IMR-90 (cell line): ENCODE measurements around the gene UBL3. TPM values are rescaled to one million over a fixed set of nuclear protein-coding genes. Genes with fewer than 3 reads are reported as not detected.

Source experiments
- ATAC-seq: fragments of 200-7000 bp; cut with Tn5 transposase; 2 replicates; pipeline ENCODE4 v1.9.1; 2020; ENCODE audit warnings: low read depth, mild to moderate bottlenecking, moderate library complexity
- BruUV-seq: library from RNA; stranded (reverse); fragments of 400-500 nt; replicated peaks from 2 replicates; lab custom pipeline; 2021; lab: Mats Ljungman, UMichigan
- CTCF ChIA-PET: fragments of 300-600 bp; formaldehyde crosslinking; extraction: SDS; loops from one replicate; lab custom pipeline; 2021; ENCODE audit warnings: antibody characterized with exemption; lab: Yijun Ruan, JAX
- POLR2A ChIA-PET: fragments of 300-600 bp; sonication (Branson Sonifier 250); formaldehyde crosslinking; loops from one replicate; lab custom pipeline; 2022; ENCODE audit warnings: antibody characterized with exemption; ENCODE audit not compliant: unreplicated experiment; lab: Charles Lee
- DNase-seq: peaks from one replicate; pipeline ENCODE4 v3.0.0; 2013
- H2AFZ ChIP-seq: replicated peaks from 2 replicates; pipeline ENCODE3; 2013; ENCODE audit warnings: low read length, mild to moderate bottlenecking; ENCODE audit not compliant: poor library complexity
- H2AK5ac ChIP-seq: 2 replicates; pipeline ENCODE4 v1.6.1; 2013; ENCODE audit warnings: low read depth, low read length, inconsistent platforms
- H2AK9ac ChIP-seq: replicated peaks from 2 replicates; pipeline ENCODE3; 2013; ENCODE audit warnings: mild to moderate bottlenecking, low read depth, low read length, moderate library complexity; ENCODE audit not compliant: poor library complexity
- H2BK120ac ChIP-seq: 2 replicates; pipeline ENCODE4 v1.6.1; 2013; ENCODE audit warnings: low read depth, low read length, inconsistent platforms
- H2BK15ac ChIP-seq: 3 replicates; pipeline ENCODE4 v1.6.1; 2013; ENCODE audit warnings: low read depth, low read length, inconsistent platforms
- H2BK20ac ChIP-seq: 2 replicates; pipeline ENCODE4 v1.6.1; 2013; ENCODE audit warnings: low read depth, mild to moderate bottlenecking, inconsistent platforms, low read length, moderate library complexity
- H2BK5ac ChIP-seq: 2 replicates; pipeline ENCODE4 v1.6.1; 2013; ENCODE audit warnings: mild to moderate bottlenecking, low read depth, low read length, inconsistent platforms; ENCODE audit not compliant: poor library complexity, severe bottlenecking
- H3K14ac ChIP-seq: replicated peaks from 2 replicates; pipeline ENCODE4 v1.6.1; 2013; ENCODE audit warnings: low read depth, low read length, inconsistent platforms
- H3K18ac ChIP-seq: 2 replicates; pipeline ENCODE4 v1.6.1; 2013; ENCODE audit warnings: low read depth, low read length, control low read depth
- H3K23ac ChIP-seq: 2 replicates; pipeline ENCODE4 v1.6.1; 2013; ENCODE audit warnings: low read depth, low read length, inconsistent platforms
- H3K27ac ChIP-seq: 2 replicates; pipeline ENCODE4 v1.5.1; 2013; ENCODE audit warnings: mild to moderate bottlenecking, control low read depth, low read length; ENCODE audit not compliant: insufficient read depth
- H3K27me3 ChIP-seq: 2 replicates; pipeline ENCODE4 v1.6.1; 2013; ENCODE audit warnings: low read length; ENCODE audit not compliant: control insufficient read depth, insufficient read depth
- H3K36me3 ChIP-seq: 2 replicates; pipeline ENCODE4 v1.6.1; 2013; ENCODE audit warnings: low read length, mixed read lengths; ENCODE audit not compliant: control insufficient read depth, insufficient read depth
- H3K4ac ChIP-seq: 2 replicates; pipeline ENCODE4 v1.6.1; 2013; ENCODE audit warnings: low read depth, low read length, inconsistent platforms
- H3K4me1 ChIP-seq: 2 replicates; pipeline ENCODE4 v1.6.1; 2013; ENCODE audit warnings: low read length, mixed read lengths; ENCODE audit not compliant: control insufficient read depth, insufficient read depth
- H3K4me2 ChIP-seq: 2 replicates; pipeline ENCODE4 v1.6.1; 2013; ENCODE audit warnings: low read depth, mild to moderate bottlenecking, control low read depth, low read length, moderate library complexity
- H3K4me3 ChIP-seq: 2 replicates; pipeline ENCODE4 v1.5.1; 2013; ENCODE audit warnings: low read depth, mild to moderate bottlenecking, control low read depth, low read length, moderate library complexity; ENCODE audit not compliant: insufficient read depth
- H3K56ac ChIP-seq: 2 replicates; pipeline ENCODE4 v1.6.1; 2013; ENCODE audit warnings: low read length, inconsistent platforms; ENCODE audit not compliant: insufficient read depth; ENCODE audit errors: extremely low read depth
- H3K79me1 ChIP-seq, 2 experiments: 2 replicates each; pipeline ENCODE4 v1.6.1; 2013; ENCODE audit warnings: low read length in 2 of 2, inconsistent platforms in 1 of 2, low read depth in 1 of 2
- H3K9ac ChIP-seq: 2 replicates; pipeline ENCODE4 v1.6.1; 2013; ENCODE audit warnings: low read depth, low read length, control low read depth
- H3K9me1 ChIP-seq: 2 replicates; pipeline ENCODE4 v1.6.1; 2013; ENCODE audit warnings: low read length, inconsistent platforms; ENCODE audit not compliant: insufficient read depth
- H3K9me3 ChIP-seq: 2 replicates; pipeline ENCODE4 v1.6.1; 2013; ENCODE audit warnings: low read length; ENCODE audit not compliant: control insufficient read depth, insufficient read depth
- H4K20me1 ChIP-seq: 2 replicates; pipeline ENCODE4 v1.6.1; 2013; ENCODE audit warnings: low read length, inconsistent platforms; ENCODE audit not compliant: insufficient read depth
- H4K5ac ChIP-seq: 2 replicates; pipeline ENCODE4 v1.6.1; 2013; ENCODE audit warnings: mild to moderate bottlenecking, low read depth, low read length, control low read depth
- H4K8ac ChIP-seq, 2 experiments: 2 replicates each; pipeline ENCODE4 v1.6.1; 2013; ENCODE audit warnings: low read depth in 2 of 2, low read length in 2 of 2, control low read depth in 1 of 2, inconsistent platforms in 1 of 2
- H4K91ac ChIP-seq: 2 replicates; pipeline ENCODE4 v1.6.1; 2013; ENCODE audit warnings: low read depth, low read length, inconsistent platforms; ENCODE audit not compliant: insufficient read depth
- CEBPB ChIP-seq: IDR thresholded peaks from 2 replicates; pipeline ENCODE4 v1.6.1; 2012; ENCODE audit warnings: low read depth, low read length, improper control_type of control experiment
- CHD1 ChIP-seq: IDR thresholded peaks from 2 replicates; pipeline ENCODE4 v1.6.1; 2012; ENCODE audit warnings: low read depth, low read length, improper control_type of control experiment
- CTCF ChIP-seq: conservative IDR thresholded peaks from 2 replicates; pipeline ENCODE4 v1.5.1; 2012; ENCODE audit warnings: mild to moderate bottlenecking, low read depth, low read length, improper control_type of control experiment
- ELK1 ChIP-seq: fragments of 150-350 bp; IDR thresholded peaks from 2 replicates; pipeline ENCODE4 v1.6.1; 2016; ENCODE audit warnings: low read depth, mild to moderate bottlenecking, low read length, moderate library complexity, borderline replicate concordance
- FOS ChIP-seq: fragments of 150-350 bp; IDR thresholded peaks from 2 replicates; pipeline ENCODE4 v1.6.1; 2016; ENCODE audit warnings: low read depth, low read length
- MAFK ChIP-seq: IDR thresholded peaks from 2 replicates; pipeline ENCODE4 v1.6.1; 2012; ENCODE audit warnings: low read depth, low read length, improper control_type of control experiment
- MAZ ChIP-seq: IDR thresholded peaks from 2 replicates; pipeline ENCODE4 v1.6.1; 2012; ENCODE audit warnings: low read depth, mild to moderate bottlenecking, low read length, improper control_type of control experiment, moderate library complexity, borderline replicate concordance
- MXI1 ChIP-seq: IDR thresholded peaks from 2 replicates; pipeline ENCODE4 v1.6.1; 2012; ENCODE audit warnings: low read depth, mild to moderate bottlenecking, low read length, moderate library complexity, borderline replicate concordance
- NFE2L2 ChIP-seq: fragments of 150-350 bp; IDR thresholded peaks from 2 replicates; pipeline ENCODE4 v1.6.1; 2016; ENCODE audit warnings: low read depth, mild to moderate bottlenecking, low read length
- POLR2A ChIP-seq: IDR thresholded peaks from 2 replicates; pipeline ENCODE4 v1.6.1; 2012; ENCODE audit warnings: mild to moderate bottlenecking, low read depth, low read length
- RAD21 ChIP-seq: IDR thresholded peaks from 2 replicates; pipeline ENCODE4 v1.6.1; 2012; ENCODE audit warnings: low read length, improper control_type of control experiment
- RCOR1 ChIP-seq: IDR thresholded peaks from 2 replicates; pipeline ENCODE4 v1.6.1; 2012; ENCODE audit warnings: mild to moderate bottlenecking, low read length, improper control_type of control experiment; ENCODE audit not compliant: insufficient replicate concordance
- RFX5 ChIP-seq: IDR thresholded peaks from 2 replicates; pipeline ENCODE4 v1.8.0; 2012; ENCODE audit warnings: low read depth, mild to moderate bottlenecking, low read length, moderate library complexity
- SMC3 ChIP-seq: fragments of 150-350 bp; IDR thresholded peaks from 2 replicates; pipeline ENCODE4 v1.6.1; 2016; ENCODE audit warnings: low read depth, mild to moderate bottlenecking, antibody characterized with exemption, low read length, moderate library complexity
- WGBS, 2 experiments: methylation state at CpG; one replicate each; pipeline versions ENCODE4 v1.1.5 to v1.1.7; 2013; ENCODE audit warnings: missing lambda C conversion rate in 2 of 2; ENCODE audit not compliant: insufficient read length in 1 of 2; ENCODE audit errors: extremely low coverage in 2 of 2; 5-methylcytosine and 5-hydroxymethylcytosine counted together
- dilution Hi-C: fragments of 300-500 bp; cut with HindIII; formaldehyde crosslinking; loops from one replicate; pipeline ENCODE4 v1.14.3; 2018; ENCODE audit warnings: low sequenced_read_pairs; ENCODE audit not compliant: unreplicated experiment
- in situ Hi-C: fragments of 300-500 bp; cut with MboI; formaldehyde crosslinking; loops from 3 replicates; pipeline ENCODE4 v1.14.3; 2019; ENCODE audit warnings: low sequenced_read_pairs, inconsistent platforms, mixed read lengths
- intact Hi-C: fragments of 100-400 bp; cut with micrococcal nuclease; formaldehyde crosslinking; loops from 2 replicates; pipeline ENCODE4 v1.10.0; 2022
- polyA plus RNA-seq, 3 experiments: library from polyadenylated mRNA; depleted of rRNA; stranded (reverse); fragments of >200 nt; gene quantifications; 2 replicates each; pipeline ENCODE4 v1.2.3, GENCODE V29; 2012; ENCODE audit warnings: low replicate concordance in 1 of 3
- total RNA-seq: library from RNA; depleted of rRNA; stranded (reverse); fragments of >200 nt; gene quantifications from 2 replicates; pipeline ENCODE4 v1.2.3, GENCODE V29; 2012

The UBL3 gene
- total and polyA plus RNA-seq, 2 of the 4 experiments (the other 2 are of a cell fraction) = 16.0 to 19.9 TPM

- Histone ChIP-seq H3K4me2 (no peak overlapping the region), H2AFZ (no peak overlapping the region), H3K36me3 (no peaks in the 10 kb centered on the region), H2AK5ac (no peak overlapping the region), H3K56ac (no peak overlapping the region), H3K14ac (no peak overlapping the region), H3K9me1 (peaks cover 5% of the 10 kb centered on the region; the same call in 1 of the 2 replicates), H3K4me1 (peaks cover 7% of the 10 kb centered on the region; the same call in 1 of the 2 replicates), H2AK9ac (no peak overlapping the region), H2BK15ac (no peak overlapping the region), H2BK120ac (no peak overlapping the region), H3K27me3 (no peaks in the 10 kb centered on the region), H2BK5ac (no peak overlapping the region), H4K5ac (no peak overlapping the region), H3K23ac (no peak overlapping the region), H4K91ac (no peak overlapping the region), H3K4me3 (no peak overlapping the region), H3K18ac (no peak overlapping the region), H2BK20ac (no peak overlapping the region), H3K9ac (no peak overlapping the region), H4K8ac (no peak overlapping the region), H3K27ac (no peak overlapping the region), H4K20me1 (peaks cover 39% of the 10 kb centered on the region), H3K4ac (no peak overlapping the region), H3K9me3 (no peaks in the 10 kb centered on the region), H3K79me1 (peaks cover 19 to 50% of the 10 kb centered on the region in 2 experiments)
- ChIA-PET POLR2A (no interaction called here), CTCF (no interaction called here)
- no TSS peak for BruUV-seq
- no peak for DNase-seq
- no CpG with 5 or more reads among the region's 7 CpGs for WGBS, 2 experiments
- intact Hi-C loops = no loop called here
- ATAC-seq = no peak
- dilution Hi-C loops = no loop called here
- in situ Hi-C loops = no loop called here
- TF ChIP-seq MAFK (no peak), MXI1 (no peak), SMC3 (no peak), CEBPB (no peak), RAD21 (no peak), CHD1 (no peak), CTCF (no peak), POLR2A (no peak), RFX5 (no peak), MAZ (no peak), NFE2L2 (no peak), RCOR1 (no peak), FOS (no peak), ELK1 (no peak)
Measured at GRCh38 chr13:29805994-29806979, 44.1 kb downstream of the UBL3 start.
